IMR-90 (cell line): ENCODE results near the gene POLR1E. TPM values are rescaled to one million over a fixed set of nuclear protein-coding genes. Genes with fewer than 3 reads are reported as not detected.

Experiments used
- ATAC-seq: fragments of 200-7000 bp; cut with Tn5 transposase; 2 replicates; pipeline ENCODE4 v1.9.1; 2020; ENCODE audit warnings: low read depth, mild to moderate bottlenecking, moderate library complexity
- BruUV-seq: library from RNA; stranded (reverse); fragments of 400-500 nt; replicated peaks from 2 replicates; lab custom pipeline; 2021; lab: Mats Ljungman, UMichigan
- CTCF ChIA-PET: fragments of 300-600 bp; formaldehyde crosslinking; extraction: SDS; loops from one replicate; lab custom pipeline; 2021; ENCODE audit warnings: antibody characterized with exemption; lab: Yijun Ruan, JAX
- POLR2A ChIA-PET: fragments of 300-600 bp; sonication (Branson Sonifier 250); formaldehyde crosslinking; loops from one replicate; lab custom pipeline; 2022; ENCODE audit warnings: antibody characterized with exemption; ENCODE audit not compliant: unreplicated experiment; lab: Charles Lee
- DNase-seq: peaks from one replicate; pipeline ENCODE4 v3.0.0; 2013
- H2AFZ ChIP-seq: replicated peaks from 2 replicates; pipeline ENCODE3; 2013; ENCODE audit warnings: low read length, mild to moderate bottlenecking; ENCODE audit not compliant: poor library complexity
- H2AK5ac ChIP-seq: 2 replicates; pipeline ENCODE4 v1.6.1; 2013; ENCODE audit warnings: low read depth, low read length, inconsistent platforms
- H2AK9ac ChIP-seq: replicated peaks from 2 replicates; pipeline ENCODE3; 2013; ENCODE audit warnings: mild to moderate bottlenecking, low read depth, low read length, moderate library complexity; ENCODE audit not compliant: poor library complexity
- H2BK120ac ChIP-seq: 2 replicates; pipeline ENCODE4 v1.6.1; 2013; ENCODE audit warnings: low read depth, low read length, inconsistent platforms
- H2BK15ac ChIP-seq: 3 replicates; pipeline ENCODE4 v1.6.1; 2013; ENCODE audit warnings: low read depth, low read length, inconsistent platforms
- H2BK20ac ChIP-seq: 2 replicates; pipeline ENCODE4 v1.6.1; 2013; ENCODE audit warnings: low read depth, mild to moderate bottlenecking, inconsistent platforms, low read length, moderate library complexity
- H2BK5ac ChIP-seq: 2 replicates; pipeline ENCODE4 v1.6.1; 2013; ENCODE audit warnings: mild to moderate bottlenecking, low read depth, low read length, inconsistent platforms; ENCODE audit not compliant: poor library complexity, severe bottlenecking
- H3K14ac ChIP-seq: replicated peaks from 2 replicates; pipeline ENCODE4 v1.6.1; 2013; ENCODE audit warnings: low read depth, low read length, inconsistent platforms
- H3K18ac ChIP-seq: 2 replicates; pipeline ENCODE4 v1.6.1; 2013; ENCODE audit warnings: low read depth, low read length, control low read depth
- H3K23ac ChIP-seq: 2 replicates; pipeline ENCODE4 v1.6.1; 2013; ENCODE audit warnings: low read depth, low read length, inconsistent platforms
- H3K27ac ChIP-seq: 2 replicates; pipeline ENCODE4 v1.5.1; 2013; ENCODE audit warnings: mild to moderate bottlenecking, control low read depth, low read length; ENCODE audit not compliant: insufficient read depth
- H3K27me3 ChIP-seq: 2 replicates; pipeline ENCODE4 v1.6.1; 2013; ENCODE audit warnings: low read length; ENCODE audit not compliant: control insufficient read depth, insufficient read depth
- H3K36me3 ChIP-seq: 2 replicates; pipeline ENCODE4 v1.6.1; 2013; ENCODE audit warnings: low read length, mixed read lengths; ENCODE audit not compliant: control insufficient read depth, insufficient read depth
- H3K4ac ChIP-seq: 2 replicates; pipeline ENCODE4 v1.6.1; 2013; ENCODE audit warnings: low read depth, low read length, inconsistent platforms
- H3K4me1 ChIP-seq: 2 replicates; pipeline ENCODE4 v1.6.1; 2013; ENCODE audit warnings: low read length, mixed read lengths; ENCODE audit not compliant: control insufficient read depth, insufficient read depth
- H3K4me2 ChIP-seq: 2 replicates; pipeline ENCODE4 v1.6.1; 2013; ENCODE audit warnings: low read depth, mild to moderate bottlenecking, control low read depth, low read length, moderate library complexity
- H3K4me3 ChIP-seq: 2 replicates; pipeline ENCODE4 v1.5.1; 2013; ENCODE audit warnings: low read depth, mild to moderate bottlenecking, control low read depth, low read length, moderate library complexity; ENCODE audit not compliant: insufficient read depth
- H3K56ac ChIP-seq: 2 replicates; pipeline ENCODE4 v1.6.1; 2013; ENCODE audit warnings: low read length, inconsistent platforms; ENCODE audit not compliant: insufficient read depth; ENCODE audit errors: extremely low read depth
- H3K79me1 ChIP-seq, 2 experiments: 2 replicates each; pipeline ENCODE4 v1.6.1; 2013; ENCODE audit warnings: low read length in 2 of 2, inconsistent platforms in 1 of 2, low read depth in 1 of 2
- H3K9ac ChIP-seq: 2 replicates; pipeline ENCODE4 v1.6.1; 2013; ENCODE audit warnings: low read depth, low read length, control low read depth
- H3K9me1 ChIP-seq: 2 replicates; pipeline ENCODE4 v1.6.1; 2013; ENCODE audit warnings: low read length, inconsistent platforms; ENCODE audit not compliant: insufficient read depth
- H3K9me3 ChIP-seq: 2 replicates; pipeline ENCODE4 v1.6.1; 2013; ENCODE audit warnings: low read length; ENCODE audit not compliant: control insufficient read depth, insufficient read depth
- H4K20me1 ChIP-seq: 2 replicates; pipeline ENCODE4 v1.6.1; 2013; ENCODE audit warnings: low read length, inconsistent platforms; ENCODE audit not compliant: insufficient read depth
- H4K5ac ChIP-seq: 2 replicates; pipeline ENCODE4 v1.6.1; 2013; ENCODE audit warnings: mild to moderate bottlenecking, low read depth, low read length, control low read depth
- H4K8ac ChIP-seq, 2 experiments: 2 replicates each; pipeline ENCODE4 v1.6.1; 2013; ENCODE audit warnings: low read depth in 2 of 2, low read length in 2 of 2, control low read depth in 1 of 2, inconsistent platforms in 1 of 2
- H4K91ac ChIP-seq: 2 replicates; pipeline ENCODE4 v1.6.1; 2013; ENCODE audit warnings: low read depth, low read length, inconsistent platforms; ENCODE audit not compliant: insufficient read depth
- BHLHE40 ChIP-seq: fragments of 150-350 bp; IDR thresholded peaks from 2 replicates; pipeline ENCODE4 v1.6.1; 2016; ENCODE audit warnings: mild to moderate bottlenecking, low read depth, low read length
- CHD1 ChIP-seq: IDR thresholded peaks from 2 replicates; pipeline ENCODE4 v1.6.1; 2012; ENCODE audit warnings: low read depth, low read length, improper control_type of control experiment
- CTCF ChIP-seq: conservative IDR thresholded peaks from 2 replicates; pipeline ENCODE4 v1.5.1; 2012; ENCODE audit warnings: mild to moderate bottlenecking, low read depth, low read length, improper control_type of control experiment
- FOS ChIP-seq: fragments of 150-350 bp; IDR thresholded peaks from 2 replicates; pipeline ENCODE4 v1.6.1; 2016; ENCODE audit warnings: low read depth, low read length
- MAFK ChIP-seq: IDR thresholded peaks from 2 replicates; pipeline ENCODE4 v1.6.1; 2012; ENCODE audit warnings: low read depth, low read length, improper control_type of control experiment
- RAD21 ChIP-seq: IDR thresholded peaks from 2 replicates; pipeline ENCODE4 v1.6.1; 2012; ENCODE audit warnings: low read length, improper control_type of control experiment
- RCOR1 ChIP-seq: IDR thresholded peaks from 2 replicates; pipeline ENCODE4 v1.6.1; 2012; ENCODE audit warnings: mild to moderate bottlenecking, low read length, improper control_type of control experiment; ENCODE audit not compliant: insufficient replicate concordance
- RFX5 ChIP-seq: IDR thresholded peaks from 2 replicates; pipeline ENCODE4 v1.8.0; 2012; ENCODE audit warnings: low read depth, mild to moderate bottlenecking, low read length, moderate library complexity
- SMC3 ChIP-seq: fragments of 150-350 bp; IDR thresholded peaks from 2 replicates; pipeline ENCODE4 v1.6.1; 2016; ENCODE audit warnings: low read depth, mild to moderate bottlenecking, antibody characterized with exemption, low read length, moderate library complexity
- WGBS, 2 experiments: methylation state at CpG; one replicate each; pipeline versions ENCODE4 v1.1.5 to v1.1.7; 2013; ENCODE audit warnings: missing lambda C conversion rate in 2 of 2; ENCODE audit not compliant: insufficient read length in 1 of 2; ENCODE audit errors: extremely low coverage in 2 of 2; 5-methylcytosine and 5-hydroxymethylcytosine counted together
- dilution Hi-C: fragments of 300-500 bp; cut with HindIII; formaldehyde crosslinking; loops from one replicate; pipeline ENCODE4 v1.14.3; 2018; ENCODE audit warnings: low sequenced_read_pairs; ENCODE audit not compliant: unreplicated experiment
- in situ Hi-C: fragments of 300-500 bp; cut with MboI; formaldehyde crosslinking; loops from 3 replicates; pipeline ENCODE4 v1.14.3; 2019; ENCODE audit warnings: low sequenced_read_pairs, inconsistent platforms, mixed read lengths
- intact Hi-C: fragments of 100-400 bp; cut with micrococcal nuclease; formaldehyde crosslinking; loops from 2 replicates; pipeline ENCODE4 v1.10.0; 2022
- polyA plus RNA-seq, 3 experiments: library from polyadenylated mRNA; depleted of rRNA; stranded (reverse); fragments of >200 nt; gene quantifications; 2 replicates each; pipeline ENCODE4 v1.2.3, GENCODE V29; 2012; ENCODE audit warnings: low replicate concordance in 1 of 3
- total RNA-seq: library from RNA; depleted of rRNA; stranded (reverse); fragments of >200 nt; gene quantifications from 2 replicates; pipeline ENCODE4 v1.2.3, GENCODE V29; 2012

Gene POLR1E
- total and polyA plus RNA-seq, 2 of the 4 experiments (the other 2 are of a cell fraction), result 48.0 to 71.9 TPM

GRCh38 chr9:37444890-37445289 lies 40.9 kb upstream of the POLR1E start:
- Histone ChIP-seq H3K9me3 (no peaks in the 10 kb centered on the region), H4K91ac (no peak overlapping the region), H3K4ac (no peak overlapping the region), H2BK20ac (no peak overlapping the region), H3K27ac (no peak overlapping the region), H3K56ac (no peak overlapping the region), H2BK15ac (no peak overlapping the region), H2AK5ac (no peak overlapping the region), H2AFZ (no peak overlapping the region), H2BK5ac (no peak overlapping the region), H3K4me2 (no peak overlapping the region), H2AK9ac (no peak overlapping the region), H3K23ac (no peak overlapping the region), H4K8ac (no peak overlapping the region), H3K4me3 (no peak overlapping the region), H4K5ac (no peak overlapping the region), H4K20me1 (peaks cover 20% of the 10 kb centered on the region), H3K18ac (no peak overlapping the region), H3K9me1 (peaks cover 11% of the 10 kb centered on the region), H3K36me3 (peaks cover 28% of the 10 kb centered on the region), H2BK120ac (no peak overlapping the region), H3K79me1 (peaks cover 43 to 88% of the 10 kb centered on the region in 2 experiments), H3K27me3 (no peaks in the 10 kb centered on the region), H3K4me1 (peaks cover 16% of the 10 kb centered on the region), H3K14ac (no peak overlapping the region), H3K9ac (no peak overlapping the region)
- no CpG with 5 or more reads among the region's 2 CpGs for WGBS, 2 experiments
- CTCF ChIA-PET, result interaction anchor here (0.7 kb wide), 1 partner anchor 22 kb away, joined by 4 read pairs; the partner anchor contains the start of gene GRHPR
- dilution Hi-C loops, result no loop called here
- DNase-seq (no peak), ATAC-seq (no peak)
- TF ChIP-seq CHD1, result no peak
- TF ChIP-seq CTCF, result no peak
- no peak for TF ChIP-seq FOS
- TF ChIP-seq MAFK, result no peak
- no peak for TF ChIP-seq SMC3
- no peak for TF ChIP-seq RCOR1
- TF ChIP-seq BHLHE40, result no peak
- no peak for TF ChIP-seq RFX5
- no peak for TF ChIP-seq RAD21
- in situ Hi-C loops, result no loop called here
- POLR2A ChIA-PET, result no interaction called here
- intact Hi-C loops, result no loop called here
- BruUV-seq, result no TSS peak
